HG02870 (cell line): Measurements from ENCODE around the gene SLC36A4.
"Not testable (repeated sequence)": the region's sequence is repeated elsewhere in the genome, so short reads cannot be mapped to it uniquely, and the experiment has no call there.

Source experiments
- ATAC-seq: cut with Tn5 transposase; IDR thresholded peaks from one replicate; pipeline ENCODE4 v1.9.1; 2021; ENCODE audit warnings: mild to moderate bottlenecking, moderate library complexity; ENCODE audit not compliant: unreplicated experiment

The SLC36A4 gene

DNA sequence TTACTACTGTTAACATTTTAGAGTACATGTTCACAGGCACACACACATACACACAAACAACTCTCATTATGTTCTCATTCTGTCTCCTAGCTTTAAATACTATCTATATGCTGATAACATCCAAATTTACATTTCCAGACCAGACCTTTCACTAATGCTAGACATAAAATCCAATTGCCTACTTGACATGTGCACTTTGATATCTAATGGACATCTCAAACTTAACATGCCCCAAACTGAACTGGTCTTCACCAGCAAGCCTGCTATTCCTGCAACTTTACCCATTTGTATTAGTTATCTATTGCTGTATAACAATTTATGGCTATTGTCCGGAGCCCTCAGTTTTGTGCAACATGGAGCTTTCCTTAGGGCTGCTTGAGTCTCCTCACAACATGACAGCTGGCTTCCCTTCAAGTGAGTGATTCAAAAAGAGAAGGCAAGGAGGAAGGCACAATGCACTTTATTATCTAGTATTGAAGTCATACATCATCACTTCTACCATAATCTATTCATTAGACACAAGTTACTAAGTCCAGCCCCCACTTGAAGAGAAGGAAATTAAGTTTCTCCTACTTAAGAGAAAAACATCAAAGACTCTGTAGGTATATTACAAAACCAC is 3.0 kb downstream of the SLC36A4 start:
- no peak for ATAC-seq

DNA sequence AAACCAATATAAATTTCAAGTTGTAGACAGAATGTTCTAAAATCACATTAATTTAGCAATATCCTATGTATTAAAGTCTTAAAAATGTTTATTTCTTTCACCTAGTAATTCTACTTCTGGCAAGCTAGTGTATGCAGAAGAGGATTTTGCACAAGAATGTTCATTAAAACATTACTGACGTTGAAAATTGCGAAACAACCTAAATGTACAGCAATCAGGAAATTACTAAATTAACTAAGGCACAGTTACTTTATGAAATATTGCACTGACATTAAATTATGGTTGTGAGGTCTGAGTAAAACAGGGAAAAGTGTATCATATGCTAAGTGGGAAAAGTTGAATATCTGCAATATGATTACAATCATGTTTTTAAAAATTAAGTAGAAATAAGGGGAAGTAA is 4.1 kb downstream of the SLC36A4 start:
- ATAC-seq, result no peak

DNA sequence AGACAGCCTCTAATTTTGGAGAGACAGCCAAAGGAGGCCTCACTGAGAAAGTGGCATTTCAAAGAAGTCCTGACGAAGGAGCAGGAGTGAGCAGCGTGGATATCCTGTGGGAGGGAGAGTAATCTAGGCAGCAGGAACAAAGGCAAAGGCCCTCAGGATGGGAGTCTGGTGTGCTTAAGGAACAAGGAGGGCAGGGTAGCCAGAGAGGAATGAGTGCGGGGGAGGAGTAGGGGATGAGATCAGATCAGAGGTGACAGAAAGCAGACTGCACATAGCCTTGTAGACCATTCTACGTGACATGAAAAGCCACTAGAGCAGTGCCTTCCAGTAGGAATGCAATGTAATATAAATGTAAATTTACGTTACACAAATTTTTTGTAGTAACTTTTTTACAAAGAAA is 5.6 kb downstream of the SLC36A4 start:
- no peak for ATAC-seq

DNA sequence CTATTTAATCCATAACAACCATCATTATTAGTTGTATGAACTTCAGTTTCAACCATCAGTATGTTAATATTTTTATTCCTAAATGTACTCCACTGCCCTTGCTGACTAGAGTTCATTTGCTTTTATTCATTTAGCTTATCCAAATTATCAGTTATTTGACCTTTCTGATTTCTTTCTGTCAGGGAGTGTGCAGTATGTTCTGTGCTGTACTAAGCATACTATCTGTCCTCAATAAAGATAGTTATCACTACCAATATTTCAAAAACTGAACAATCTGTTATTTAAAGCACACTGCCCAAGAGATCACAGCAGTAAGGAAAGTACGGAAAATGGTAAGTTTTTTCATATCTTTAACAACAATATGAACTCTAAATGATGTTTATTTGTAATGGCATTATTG is 8.3 kb downstream of the SLC36A4 start:
- no peak for ATAC-seq

DNA sequence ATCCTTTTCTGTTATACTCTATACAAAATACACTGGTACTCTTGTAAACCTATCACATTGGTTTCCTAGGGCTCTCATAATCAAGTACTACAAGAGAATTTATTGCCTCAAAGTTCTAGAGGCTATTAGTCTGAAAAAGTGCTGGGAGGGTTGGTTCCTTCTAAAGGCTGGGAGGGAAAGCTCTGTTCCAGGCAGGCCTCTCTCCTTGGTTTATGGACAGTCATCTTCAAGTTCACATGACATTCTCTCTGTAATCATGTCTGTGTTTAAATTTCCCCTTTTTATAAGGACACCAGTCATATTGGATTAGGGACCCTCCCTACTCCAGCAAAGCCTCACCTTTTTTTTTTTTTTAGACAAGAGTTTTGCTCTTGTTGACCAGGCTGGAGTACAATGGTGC is 9.1 kb downstream of the SLC36A4 start:
- no peak for ATAC-seq

DNA sequence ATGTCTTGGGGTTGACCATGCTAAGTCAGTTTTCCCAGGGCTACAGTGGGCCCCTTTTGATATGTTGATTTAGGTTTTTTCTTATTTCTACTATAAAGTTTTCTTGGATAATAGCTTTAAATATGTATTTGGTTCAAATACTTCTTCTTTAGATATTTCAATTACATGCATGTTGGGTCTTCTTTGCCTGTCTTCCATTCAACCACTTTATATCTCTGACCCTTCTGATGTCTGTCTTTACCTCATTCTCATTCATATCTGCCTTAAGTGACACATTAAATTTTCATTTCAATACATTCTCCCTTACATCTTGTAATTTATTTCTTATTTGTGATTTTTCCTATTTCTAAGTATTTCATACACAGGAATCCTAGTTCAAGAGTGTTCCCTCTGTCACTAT is 10.5 kb downstream of the SLC36A4 start:
- ATAC-seq, result no peak

DNA sequence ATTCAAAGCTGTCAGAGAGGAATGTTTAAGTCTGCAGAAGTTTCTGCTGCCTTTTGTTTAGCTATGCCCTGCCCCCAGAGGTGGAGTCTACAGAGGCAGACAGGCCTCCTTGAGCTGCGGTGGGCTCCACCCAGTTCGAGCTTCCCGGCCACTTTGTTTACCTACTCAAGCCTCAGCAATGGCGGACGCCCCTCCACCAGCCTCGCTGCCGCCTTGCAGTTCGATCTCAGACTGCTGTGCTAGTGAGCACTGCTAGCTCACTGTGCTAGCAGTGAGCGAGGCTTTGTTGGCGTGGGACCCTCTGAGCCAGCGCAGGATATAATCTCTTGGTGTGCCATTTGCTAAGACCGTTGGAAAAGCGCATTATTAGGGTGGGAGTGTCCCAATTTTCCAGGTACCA is 19.9 kb downstream of the SLC36A4 start:
- ATAC-seq, result not testable (repeated sequence)

DNA sequence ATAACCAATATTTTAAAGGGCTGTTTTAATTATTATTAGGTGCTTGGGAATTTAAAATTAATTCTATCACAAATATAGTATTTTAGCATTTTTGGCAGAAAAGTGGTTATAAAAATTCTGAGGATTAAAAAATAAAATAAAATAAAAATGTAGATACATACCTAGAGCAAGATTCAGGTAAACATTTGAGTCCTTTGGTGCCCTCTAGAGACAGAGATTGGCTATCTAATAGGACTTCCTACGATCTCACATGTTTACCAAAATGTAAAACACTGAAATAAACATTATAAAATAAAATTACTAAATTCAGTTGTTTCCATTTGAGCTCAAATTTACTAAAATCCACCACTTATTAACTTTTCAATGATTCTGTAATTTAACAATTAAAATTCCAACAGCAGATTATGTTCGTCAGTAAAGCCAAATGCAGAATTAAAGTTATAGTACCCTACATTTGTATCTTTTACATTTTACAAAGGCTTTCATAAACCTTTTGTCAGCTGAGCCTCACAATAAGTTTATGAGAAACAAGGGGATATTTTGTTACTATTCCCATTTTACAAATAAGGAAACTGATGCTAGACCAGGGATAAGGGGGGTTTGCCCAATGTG is 27.7 kb downstream of the SLC36A4 start:
- ATAC-seq, result peak; percentile 54

DNA sequence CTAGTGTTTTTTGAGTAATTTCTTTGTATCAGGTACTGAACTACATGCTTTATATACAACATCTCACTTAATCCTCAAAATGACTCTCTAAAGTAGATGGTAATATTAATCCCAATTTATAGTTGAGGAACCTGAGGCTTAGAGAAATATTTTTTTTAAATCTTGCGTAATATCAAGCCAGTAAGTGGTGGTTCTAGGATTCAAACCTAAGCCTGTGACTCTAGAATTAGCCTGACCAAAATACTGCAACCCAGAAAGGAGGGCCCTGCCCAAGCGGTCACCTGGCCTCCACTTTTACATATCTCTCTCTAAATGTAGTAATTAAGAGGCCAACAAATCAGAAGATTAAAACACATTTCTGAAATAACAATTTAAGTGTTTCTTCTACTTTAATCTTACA is 28.6 kb downstream of the SLC36A4 start:
- ATAC-seq, result no peak

DNA sequence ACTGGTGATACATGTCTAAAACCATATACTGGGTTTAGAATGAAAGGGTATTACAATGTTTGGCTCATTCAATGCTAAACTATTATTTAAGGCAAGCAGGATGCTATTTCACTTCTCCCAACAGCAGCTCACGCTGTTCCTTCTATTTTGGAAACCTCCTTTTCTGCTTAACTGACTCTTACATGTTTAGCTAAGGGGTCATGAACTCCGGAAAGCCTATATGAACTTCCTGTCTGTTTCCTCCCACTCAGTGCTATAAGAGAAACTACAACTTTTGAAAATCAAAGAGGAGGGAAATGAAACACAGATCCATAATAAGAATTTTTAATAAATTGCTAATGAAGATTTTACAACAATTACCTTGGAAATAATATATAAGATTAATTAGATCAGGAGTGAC is 30.9 kb downstream of the SLC36A4 start:
- peak; percentile 44 for ATAC-seq

DNA sequence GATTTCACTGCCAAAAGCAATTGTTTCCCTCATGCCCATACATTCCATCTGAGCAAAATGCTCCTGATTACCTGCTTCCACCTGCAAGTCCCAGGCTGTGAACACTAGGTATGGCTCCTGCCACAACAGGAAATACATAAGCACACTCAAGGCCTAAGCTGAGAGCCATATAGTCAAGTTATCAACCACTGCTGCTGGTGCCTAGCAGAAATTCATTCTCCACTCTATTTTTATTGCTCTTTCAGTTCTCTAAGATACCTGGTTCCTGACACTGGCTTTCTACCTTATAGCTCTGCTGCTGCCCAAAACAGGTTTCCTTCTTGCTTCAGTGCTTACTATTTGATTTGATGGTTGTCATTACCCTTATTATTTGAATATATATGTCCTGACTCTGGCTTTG is 31.6 kb downstream of the SLC36A4 start:
- ATAC-seq, result peak; percentile 72

DNA sequence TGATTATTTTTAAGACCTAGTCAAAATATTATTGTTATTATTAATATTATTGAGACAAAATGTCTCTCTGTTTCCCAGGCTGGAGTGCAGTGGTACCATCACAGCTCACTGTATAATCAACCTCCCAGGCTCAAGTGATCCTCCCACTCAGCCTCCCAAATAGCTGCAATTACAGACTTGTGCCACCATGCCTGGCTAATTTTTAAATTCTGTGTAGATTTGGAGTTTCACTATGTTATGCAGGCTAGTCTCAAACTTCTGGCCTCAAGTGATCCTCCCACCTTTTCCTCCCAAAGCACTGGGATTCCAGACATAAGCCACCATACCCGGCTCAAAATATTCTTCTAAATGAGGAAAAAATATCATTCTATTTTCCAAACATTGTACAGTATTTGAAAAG is 37.0 kb downstream of the SLC36A4 start:
- no peak for ATAC-seq

DNA sequence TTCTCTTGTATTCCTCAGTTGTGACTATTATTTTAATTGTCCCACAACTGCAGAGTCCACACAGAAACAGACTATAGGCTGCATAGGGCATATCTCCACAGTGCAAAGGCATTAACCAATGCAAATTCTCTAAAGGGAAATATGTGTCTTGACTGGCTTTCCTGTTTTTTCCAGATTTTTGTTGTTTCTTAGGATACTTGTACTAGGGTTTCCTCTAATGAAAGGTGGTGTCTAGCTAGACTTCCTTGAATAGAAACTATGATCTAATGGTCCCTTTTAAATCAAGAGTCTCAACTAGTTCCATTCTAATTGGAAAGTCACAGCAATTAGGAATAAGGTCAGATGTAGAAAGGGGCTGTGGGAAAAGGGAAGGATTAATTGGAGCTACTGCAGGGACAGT is 37.6 kb downstream of the SLC36A4 start:
- ATAC-seq, result no peak

DNA sequence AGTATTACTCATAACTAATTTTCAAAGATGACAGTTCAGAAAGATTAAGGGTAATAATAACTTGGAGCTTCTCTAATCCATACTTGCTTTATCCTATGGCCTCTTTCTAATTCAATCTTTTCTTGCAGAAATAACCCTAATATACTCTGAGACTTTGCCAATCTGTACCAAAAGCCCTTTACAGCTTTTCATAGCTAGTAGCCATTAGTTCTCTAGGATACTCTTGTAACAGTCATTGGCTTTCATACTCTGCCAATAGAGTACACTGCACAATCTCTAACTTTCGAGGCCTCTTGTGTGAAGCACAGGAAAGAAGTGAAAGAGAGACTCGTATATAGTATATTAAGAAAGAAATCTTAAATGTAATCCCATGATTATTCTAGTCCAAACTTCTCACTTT is 38.1 kb downstream of the SLC36A4 start:
- no peak for ATAC-seq

DNA sequence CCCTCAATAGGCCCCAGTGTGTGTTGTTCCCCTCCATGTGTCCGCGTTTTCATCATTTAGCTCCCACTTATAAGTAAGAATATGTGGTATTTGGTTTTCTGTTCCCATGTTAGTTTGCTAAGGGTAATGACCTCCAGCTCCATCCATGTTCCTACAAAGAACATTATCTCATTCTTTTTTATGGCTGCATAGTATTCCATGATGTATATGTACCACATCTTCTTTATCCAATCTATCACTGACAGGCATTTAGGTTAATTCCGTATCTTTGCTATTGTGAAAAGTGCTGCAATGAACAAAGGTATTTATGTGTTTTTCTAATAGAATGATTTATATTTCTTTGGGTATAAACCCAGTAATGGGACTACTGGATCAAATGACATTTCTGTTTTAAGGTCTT is 42.1 kb downstream of the SLC36A4 start:
- ATAC-seq, result no peak

DNA sequence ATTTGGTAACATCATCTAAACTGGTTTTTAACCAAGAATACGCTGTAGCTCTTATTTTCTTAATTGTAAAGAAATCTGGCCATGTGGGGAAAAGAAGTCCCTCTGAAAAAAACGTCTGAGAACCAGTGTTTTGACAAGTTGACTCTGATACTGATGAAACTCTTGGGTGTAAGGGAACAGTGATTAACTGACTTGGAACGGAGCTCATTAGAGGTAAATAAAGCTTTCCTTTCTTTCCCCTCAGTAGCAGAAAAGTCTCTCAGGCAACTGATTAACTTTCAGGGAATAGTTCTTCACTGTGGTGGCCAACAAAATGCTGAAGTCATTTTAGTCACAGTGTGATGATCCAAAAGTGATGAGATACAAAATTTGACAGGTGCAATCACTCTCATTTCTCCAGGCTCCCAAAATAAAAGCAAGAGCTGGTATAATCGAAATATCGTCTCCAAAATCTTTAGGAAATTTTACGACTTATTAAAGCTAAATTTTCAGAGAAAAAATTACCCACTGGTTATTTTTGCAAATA is 52.3 kb downstream of the SLC36A4 start:
- ATAC-seq, result no peak

DNA sequence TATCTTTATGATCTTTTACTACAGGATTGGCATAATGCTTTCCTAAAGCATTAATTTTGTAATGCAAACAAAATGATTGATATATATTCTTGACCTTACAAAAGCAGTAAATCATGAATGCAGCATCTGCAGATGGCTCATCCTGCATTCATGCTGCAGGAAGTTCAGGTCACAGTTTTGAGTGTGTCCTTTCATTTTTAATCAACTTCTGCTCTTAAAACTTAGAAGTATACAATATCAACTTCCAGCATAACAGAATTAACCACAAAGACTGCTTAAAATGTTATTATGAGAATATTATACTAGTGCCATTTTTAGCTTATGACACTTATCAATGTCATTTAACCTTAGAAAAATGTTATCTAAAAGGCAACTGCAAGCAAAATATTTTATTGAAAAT is 54.0 kb downstream of the SLC36A4 start:
- ATAC-seq, result peak; percentile 95

DNA sequence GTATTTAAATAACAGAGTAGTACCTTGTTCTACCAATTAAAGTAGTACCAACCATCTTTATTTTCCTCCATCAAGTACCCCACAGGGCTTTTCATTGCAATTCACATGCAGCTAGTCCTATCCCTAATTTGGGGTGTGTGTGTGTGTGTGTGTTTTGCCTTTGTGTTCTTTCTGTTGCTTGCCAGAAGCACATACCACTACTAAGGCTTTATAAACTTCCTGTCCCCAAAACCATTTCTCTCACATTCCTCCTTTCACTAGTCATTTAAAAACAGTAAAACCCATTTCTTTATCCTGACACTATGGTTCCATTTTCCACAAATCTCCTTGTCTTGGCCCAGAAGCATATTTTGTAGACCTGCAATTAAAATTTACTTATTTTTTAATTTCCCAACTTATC is 54.6 kb downstream of the SLC36A4 start:
- ATAC-seq, result no peak

DNA sequence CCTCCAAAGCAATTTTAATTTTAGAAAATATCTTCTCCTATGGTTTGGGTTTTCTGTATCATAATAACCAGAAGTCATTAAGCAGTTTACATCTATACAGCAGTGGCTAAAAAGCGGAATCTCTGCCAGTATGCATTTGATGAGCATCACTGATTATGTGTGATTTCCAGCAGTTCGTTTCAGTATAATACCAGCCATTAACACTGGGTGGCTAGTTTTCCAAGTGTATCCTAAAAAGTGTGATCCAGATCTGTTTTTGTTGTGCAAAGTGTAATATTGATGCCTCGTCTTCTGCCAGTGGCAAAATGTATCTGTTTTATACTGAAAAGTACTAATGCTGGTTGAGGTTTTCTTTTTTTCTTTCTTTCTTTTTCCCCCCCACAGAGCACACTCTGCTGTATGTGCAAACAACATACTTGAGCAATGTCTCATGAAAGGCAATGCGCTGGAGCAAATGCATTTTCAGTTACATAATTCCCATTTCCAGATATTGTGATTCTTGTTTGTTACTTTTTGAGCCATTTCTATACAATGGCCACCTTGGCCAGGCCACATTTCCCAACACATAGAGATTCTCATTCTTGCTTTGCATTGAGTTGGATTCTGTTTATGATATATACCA is 64.2 kb downstream of the SLC36A4 start:
- no peak for ATAC-seq

DNA sequence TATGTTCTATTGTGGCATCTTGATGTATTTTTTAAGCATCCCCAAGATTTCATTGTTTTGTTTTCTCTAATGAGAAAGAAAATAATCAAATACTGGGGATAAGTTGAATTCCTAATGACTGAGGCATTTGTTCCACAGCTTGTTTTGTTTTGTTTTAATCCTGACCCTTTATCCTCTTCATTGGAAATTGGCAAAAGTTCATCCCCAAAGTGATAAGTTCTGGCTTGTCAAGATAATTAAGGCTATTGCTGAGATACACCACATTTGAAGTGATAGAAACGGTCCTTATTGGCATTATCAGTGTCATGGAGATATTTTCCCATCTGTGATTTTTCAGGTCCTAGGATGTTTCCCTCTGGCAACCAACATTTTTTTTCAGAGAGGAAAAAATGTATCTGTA is 65.0 kb downstream of the SLC36A4 start:
- ATAC-seq, result no peak

DNA sequence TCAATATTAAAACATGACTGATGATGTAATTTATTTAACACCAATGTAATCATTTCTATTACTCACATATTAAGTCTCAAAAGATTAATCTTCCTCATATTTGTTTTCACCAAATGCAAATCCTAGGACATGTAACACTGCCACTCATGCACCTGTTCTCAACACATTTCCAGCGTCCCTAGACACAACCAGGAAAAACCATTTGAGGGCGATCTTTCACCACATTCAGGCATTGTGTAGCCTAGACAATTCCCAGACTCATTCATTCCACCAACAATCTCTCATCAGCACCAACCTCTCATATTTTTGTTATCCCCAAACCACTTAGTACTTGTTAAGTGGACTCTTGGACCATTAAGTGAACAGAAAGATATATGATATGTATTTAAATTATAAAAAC is 66.1 kb downstream of the SLC36A4 start:
- ATAC-seq, result no peak

DNA sequence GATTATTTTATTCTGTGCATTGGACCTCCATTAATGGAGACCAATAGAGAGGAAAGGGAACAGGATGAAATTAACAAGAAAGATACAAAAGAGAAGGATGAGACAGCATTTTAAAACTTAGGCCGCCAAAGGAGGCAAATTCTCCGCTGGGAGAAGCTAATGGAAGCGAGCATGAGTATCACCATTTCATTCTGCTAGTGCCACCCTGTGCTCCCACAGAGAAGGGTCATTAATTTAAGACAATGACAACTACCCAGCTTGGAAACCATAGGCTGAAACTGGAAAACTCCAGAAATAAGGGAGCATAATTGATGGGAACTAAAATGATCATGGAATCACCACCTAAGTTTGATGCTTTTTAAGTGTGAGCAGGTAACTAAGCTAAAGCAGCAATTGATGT is 69.2 kb downstream of the SLC36A4 start:
- ATAC-seq, result no peak
